SKM-1 (cell line): ENCODE measurements around the gene TF.
"Not testable (repeated sequence)": the region's sequence is repeated elsewhere in the genome, so short reads cannot be mapped to it uniquely, and the experiment has no call there.

Source experiments
- DNase-seq: peaks from one replicate; lab custom pipeline; 2025; ENCODE audit not compliant: unreplicated experiment; lab: John Stamatoyannopoulos, UW

The TF gene

GRCh38 chr3:133745981-133746711, at the start of gene TF:
Gene TF (plus strand): TSS chr3:133746393. CDS start chr3:133746441, 48 bp downstream.
- DNase-seq, result no peak

GRCh38 chr3:133697960-133698359, 48.2 kb upstream of the TF start:
- no peak for DNase-seq

GRCh38 chr3:133699467-133699866, 46.7 kb upstream of the TF start:
- DNase-seq, result no peak

GRCh38 chr3:133699903-133700302, 46.3 kb upstream of the TF start:
- no peak for DNase-seq

DNA sequence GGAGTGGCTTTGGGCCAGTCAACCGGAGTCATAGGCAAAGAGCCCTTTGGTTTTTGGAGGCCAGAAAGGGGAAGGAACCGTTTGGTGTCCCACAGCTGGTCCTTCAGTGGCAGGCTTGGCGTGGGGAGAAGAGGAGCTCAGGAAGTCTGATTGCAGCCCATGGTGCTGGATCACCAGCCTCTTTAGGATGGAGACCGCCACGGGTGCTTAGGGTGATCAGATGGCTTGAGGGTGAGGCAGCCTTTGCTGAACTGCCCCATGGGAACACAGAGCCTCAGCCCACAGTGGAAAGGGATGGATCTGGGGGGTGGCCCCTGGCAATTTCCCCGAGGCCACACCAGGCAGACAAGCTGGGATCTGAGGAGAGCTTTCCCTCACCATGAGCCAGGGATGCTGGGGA, 45.8 kb upstream of the TF start:
- DNase-seq, result no peak

- DNase-seq, result no peak
Observed at GRCh38 chr3:133701435-133702358, 44.5 kb upstream of the TF start.

DNA sequence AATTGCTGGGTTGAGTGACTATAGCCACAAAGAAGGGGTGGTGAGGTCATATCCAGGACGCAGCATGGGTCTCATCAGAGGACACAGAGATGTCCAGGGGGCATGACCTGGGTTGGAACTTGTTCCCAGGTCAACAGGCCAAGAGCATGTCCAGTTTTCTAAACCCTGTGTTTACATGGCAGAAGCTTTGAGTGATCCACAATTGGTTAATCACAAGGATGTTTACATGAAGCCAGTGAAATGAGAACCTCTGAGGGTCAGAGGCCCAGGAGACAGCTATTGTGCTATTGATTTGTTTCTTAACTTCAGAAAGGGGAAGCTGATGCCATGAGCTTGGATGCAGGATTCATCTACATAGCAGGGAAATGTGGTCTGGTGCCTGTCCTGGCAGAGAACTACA, 42.3 kb upstream of the TF start:
- no peak for DNase-seq

DNA sequence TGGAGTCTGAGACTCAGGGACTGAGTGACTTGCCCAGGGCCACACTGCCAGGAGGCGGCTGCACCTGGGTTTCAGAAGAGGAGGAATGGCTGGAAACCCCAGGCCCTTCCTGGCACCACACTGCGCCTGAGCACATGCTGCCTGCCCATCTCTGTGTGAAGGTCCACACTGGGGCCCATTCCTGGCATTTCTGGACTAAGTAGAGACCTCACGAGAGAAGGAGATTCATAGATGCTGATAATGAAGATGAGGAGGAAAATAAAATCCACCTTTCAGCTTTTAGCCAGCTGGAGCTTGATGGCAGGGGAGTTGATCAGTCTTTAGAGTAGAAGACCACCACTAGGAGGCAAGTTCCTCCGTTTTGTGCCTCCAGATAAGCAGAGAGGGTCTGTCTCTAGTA, 40.2 kb upstream of the TF start:
- DNase-seq, result no peak

DNA sequence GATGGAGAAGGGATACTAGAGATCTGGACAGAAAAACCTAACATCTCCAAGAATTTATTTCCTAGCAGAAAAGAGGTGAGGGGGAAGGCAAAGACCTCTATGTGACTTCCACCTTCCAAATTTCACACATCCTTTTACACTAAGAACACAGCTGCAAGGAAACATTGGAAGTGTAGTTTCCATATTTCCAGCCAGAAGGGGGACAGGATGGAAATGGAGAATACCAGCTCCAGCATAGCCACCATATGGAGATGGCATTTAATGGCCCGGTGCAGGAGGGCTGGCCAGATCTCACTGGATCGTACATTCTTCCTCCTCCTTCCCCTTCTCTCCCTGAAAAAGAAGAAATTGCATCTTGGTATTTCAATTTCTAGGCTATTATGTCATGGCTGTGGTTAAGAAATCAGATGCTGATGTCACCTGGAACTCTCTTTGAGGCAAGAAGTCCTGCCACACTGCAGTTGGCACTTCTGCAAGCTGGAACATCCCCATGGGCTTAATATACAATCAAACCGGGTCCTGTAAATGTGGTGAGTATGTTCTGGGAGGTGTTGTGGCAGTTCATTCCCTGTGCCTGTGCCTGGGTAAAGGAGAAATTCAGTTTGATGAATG, 36.9 kb upstream of the TF start:
- no peak for DNase-seq

- DNase-seq, result no peak
Observed at GRCh38 chr3:133711013-133711412, 35.2 kb upstream of the TF start.

DNA sequence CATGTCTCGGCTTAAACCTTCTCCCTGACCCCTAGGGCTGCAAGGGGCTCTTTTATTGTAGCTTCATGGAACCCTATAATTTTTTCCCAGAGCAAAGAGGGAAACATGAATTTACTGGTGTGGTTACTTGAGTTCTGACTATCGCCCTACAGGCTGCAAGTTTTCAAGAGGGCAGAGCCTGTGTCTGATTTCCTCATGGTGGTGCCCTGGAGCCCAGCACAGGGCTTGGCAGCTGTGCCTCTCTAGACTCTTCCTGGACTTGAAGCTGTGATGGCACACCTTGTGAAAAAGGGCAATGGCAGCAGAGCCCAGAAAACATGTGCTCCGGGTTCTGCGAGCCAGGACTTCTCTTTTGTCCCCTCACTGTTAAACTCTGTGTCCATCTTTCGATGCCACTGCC, 34.2 kb upstream of the TF start:
- DNase-seq, result no peak

DNA sequence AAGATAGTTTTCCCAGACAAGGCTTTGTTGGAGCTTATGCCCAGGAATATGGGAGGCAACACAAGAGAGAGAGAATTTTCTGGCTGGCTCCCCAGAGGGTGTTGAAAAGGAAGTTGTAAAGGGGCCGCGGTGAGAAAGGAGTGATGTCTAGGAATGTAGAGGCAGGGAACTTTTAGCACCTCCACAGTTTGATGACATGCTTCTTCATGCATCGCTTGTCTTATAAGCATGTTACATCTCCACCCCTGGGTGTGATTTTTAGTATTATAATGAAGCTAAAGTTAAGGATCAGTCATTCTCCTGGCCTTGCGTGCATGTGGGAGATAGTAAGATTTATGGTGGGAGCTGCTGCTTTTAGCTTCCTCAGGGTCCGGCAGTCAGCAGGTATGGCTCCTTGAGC, 32.8 kb upstream of the TF start:
- no peak for DNase-seq

DNA sequence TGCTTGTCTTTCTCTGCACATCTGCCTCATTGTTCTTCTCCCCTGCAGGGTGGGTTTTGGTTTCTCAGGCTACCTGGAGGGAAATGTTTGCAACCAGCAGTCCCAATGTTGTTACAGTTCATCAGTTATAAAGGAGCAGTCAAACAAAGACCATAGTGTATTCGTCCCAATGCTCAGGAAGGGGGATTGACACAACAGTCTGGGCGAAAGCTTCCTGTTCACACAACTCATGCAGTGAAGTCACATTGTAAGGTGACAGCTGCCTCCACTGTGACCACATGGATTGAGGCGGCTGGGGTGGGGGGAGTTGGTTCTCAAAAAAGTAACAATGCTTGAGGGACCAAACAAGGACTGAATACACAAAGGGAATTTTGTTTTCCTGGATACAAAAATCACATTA, 28.8 kb upstream of the TF start:
- no peak for DNase-seq

GRCh38 chr3:133722935-133723334, 23.3 kb upstream of the TF start:
- no peak for DNase-seq

DNA sequence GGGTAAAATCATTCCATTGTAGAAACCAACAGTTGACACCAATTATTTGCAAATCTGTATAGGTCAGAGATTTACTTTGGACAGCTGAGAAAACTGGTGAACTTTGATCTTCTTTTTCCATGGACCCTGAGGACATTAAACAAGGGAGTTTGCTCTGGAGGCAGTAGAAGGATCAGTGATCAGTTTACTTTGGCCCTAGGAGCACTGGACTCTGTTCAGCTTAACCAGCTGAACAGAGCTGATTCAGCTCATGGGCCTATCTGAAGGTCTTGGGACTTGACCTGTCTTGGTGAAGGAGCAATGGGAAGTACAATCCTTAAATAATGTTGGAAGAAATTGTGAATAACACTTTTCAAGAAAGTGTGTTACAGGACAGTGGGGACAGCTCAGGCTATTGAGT, 15.2 kb upstream of the TF start:
- DNase-seq, result no peak

DNA sequence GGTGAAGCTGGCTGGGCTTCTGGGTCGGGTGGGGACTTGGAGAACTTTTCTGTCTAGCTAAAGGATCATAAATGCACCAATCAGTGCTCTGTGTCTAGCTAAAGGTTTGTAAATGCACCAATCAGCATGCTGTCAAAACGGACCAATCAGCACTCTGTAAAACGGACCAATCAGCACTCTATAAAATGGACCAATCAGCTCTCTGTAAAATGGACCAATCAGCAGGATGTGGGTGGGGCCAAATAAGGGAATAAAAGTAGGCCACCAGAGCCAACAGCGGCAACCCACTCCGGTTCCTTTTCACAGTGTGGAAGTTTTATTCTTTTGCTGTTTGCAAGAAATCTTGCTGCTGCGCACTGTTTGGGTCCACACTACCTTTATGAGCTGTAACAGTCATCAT, 14.0 kb upstream of the TF start:
- not testable (repeated sequence) for DNase-seq

DNA sequence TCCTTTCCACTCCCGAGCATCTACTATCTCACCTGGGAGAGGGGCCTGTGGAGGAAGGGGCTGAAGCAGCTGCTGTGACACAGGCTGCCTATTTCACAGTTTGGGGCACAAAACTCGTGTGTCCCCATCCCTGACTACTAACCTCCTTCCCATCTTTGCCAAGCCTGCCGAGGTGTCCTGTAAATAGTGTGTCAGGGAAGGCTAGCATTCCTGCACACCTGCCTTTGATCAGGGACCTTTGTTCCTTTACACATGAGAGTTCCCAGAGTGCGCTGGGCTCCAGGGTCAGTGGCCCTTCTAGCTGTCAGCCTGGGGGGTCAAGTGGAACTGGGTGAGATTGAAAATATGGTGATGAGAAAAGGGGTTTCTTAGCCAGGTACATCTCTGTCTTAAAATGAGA, 13.0 kb upstream of the TF start:
- no peak for DNase-seq

DNA sequence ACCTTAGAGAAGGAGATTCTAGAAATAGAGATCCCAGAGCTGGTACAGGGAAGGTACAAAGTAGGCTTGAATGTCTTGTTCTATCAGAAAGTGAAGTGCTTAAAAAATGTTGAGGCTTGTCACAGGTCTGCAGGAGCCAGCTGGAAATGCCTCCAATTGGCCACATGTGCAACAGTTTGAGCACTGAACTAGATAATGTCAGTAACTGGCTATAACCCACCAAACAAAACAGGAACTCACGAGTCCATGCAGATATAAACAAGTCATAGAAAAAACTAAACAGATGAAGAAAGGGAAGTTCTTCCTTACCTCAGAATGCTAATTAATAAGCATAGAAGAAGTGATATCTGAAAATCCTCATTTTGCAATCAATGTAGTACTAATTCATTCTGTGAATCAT, 11.9 kb upstream of the TF start:
- DNase-seq, result no peak

DNA sequence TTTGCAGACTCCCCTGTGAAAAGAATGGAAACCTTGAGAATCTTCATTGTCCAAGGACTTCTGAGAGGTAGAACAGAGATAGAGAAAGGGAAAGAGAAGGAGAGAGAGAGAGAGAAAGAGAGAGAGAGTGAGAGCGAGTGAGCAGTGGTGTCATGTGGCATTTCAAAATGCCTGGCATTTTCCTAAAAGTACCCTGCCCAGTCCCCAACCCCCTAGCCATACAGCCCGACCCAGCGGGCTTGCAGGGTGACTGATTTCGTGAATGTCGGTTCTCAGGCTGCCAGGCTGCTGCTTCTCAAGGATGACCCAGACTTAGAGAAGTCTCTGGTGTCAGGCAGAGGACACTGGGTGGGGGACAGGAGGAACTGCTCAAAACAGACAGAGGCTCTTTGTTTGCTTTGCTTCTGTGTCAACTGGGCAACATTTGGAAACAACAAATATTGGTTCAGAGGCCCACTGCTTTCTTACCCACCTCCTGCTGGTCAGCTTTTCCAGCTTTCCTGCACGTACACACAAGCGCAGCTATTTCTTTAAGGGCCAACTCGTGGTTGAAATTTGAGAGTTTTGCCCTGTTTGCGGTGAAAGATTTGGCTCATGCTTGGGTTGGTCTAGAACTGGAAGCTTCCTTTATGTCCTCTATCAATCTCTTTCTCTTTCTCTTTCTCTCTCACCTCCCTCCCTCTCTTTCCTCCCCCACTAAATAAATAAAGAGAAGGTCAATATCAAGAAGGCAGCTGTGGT, 3.7 kb upstream of the TF start:
- no peak for DNase-seq

GRCh38 chr3:133744241-133744640, 2.0 kb upstream of the TF start:
- DNase-seq, result no peak

GRCh38 chr3:133745108-133745507, 1.1 kb upstream of the TF start:
- no peak for DNase-seq
